Peyer's patch (tissue), 4 donors: ENCODE measurements around the gene CYB5R3.

Experiments used
- CTCF ChIP-seq, 6 experiments: fragments of 450-650 bp in 4 of 6; fragments of 200-600 bp in 2 of 6; sonication (generic) in 1 of 6; IDR thresholded peaks; one replicate each; pipeline ENCODE4 v1.5.1; 2017 to 2019; ENCODE audit warnings: antibody characterized with exemption in 6 of 6, mild to moderate bottlenecking in 3 of 6, moderate library complexity in 1 of 6
- POLR2A ChIP-seq, 2 donors: fragments of 450-650 bp; IDR thresholded peaks; one replicate each; pipeline ENCODE4 v1.5.1; 2017; ENCODE audit warnings: antibody characterized with exemption in 2 of 2, mild to moderate bottlenecking in 2 of 2, moderate library complexity in 2 of 2

GRCh38 chr22:42608823-42609361, 40.3 kb downstream of the CYB5R3 start:
- TF ChIP-seq CTCF (IDR thresholded peaks at IDR 0.05) (no peak), POLR2A (IDR thresholded peaks at IDR 0.05) (no peak)
